IPS-20b (cell line): ENCODE measurements around the gene AAR2.
A peak's percentile ranks its signal among the peaks of the same experiment; 100 is the strongest.

Source experiments
- H3K27ac ChIP-seq: one replicate; pipeline ENCODE4 v1.5.1; 2013; ENCODE audit warnings: low read length
- H3K27me3 ChIP-seq: 2 replicates; pipeline ENCODE4 v1.6.1; 2013; ENCODE audit warnings: mild to moderate bottlenecking, low read length, inconsistent platforms; ENCODE audit not compliant: insufficient read depth
- H3K36me3 ChIP-seq: 2 replicates; pipeline ENCODE4 v1.6.1; 2013; ENCODE audit warnings: low read depth, mild to moderate bottlenecking, inconsistent platforms, low read length, moderate library complexity; ENCODE audit not compliant: insufficient read depth
- H3K4me1 ChIP-seq: 2 replicates; pipeline ENCODE4 v1.6.1; 2013; ENCODE audit warnings: mild to moderate bottlenecking, control low read depth, inconsistent platforms, low read length, moderate library complexity; ENCODE audit not compliant: insufficient read depth
- H3K4me3 ChIP-seq: 2 replicates; pipeline ENCODE4 v1.5.1; 2013; ENCODE audit warnings: mild to moderate bottlenecking, low read length, inconsistent platforms
- H3K9ac ChIP-seq: 2 replicates; pipeline ENCODE4 v1.6.1; 2013; ENCODE audit warnings: low read depth, mild to moderate bottlenecking, inconsistent platforms, low read length, moderate library complexity
- H3K9me3 ChIP-seq: 2 replicates; pipeline ENCODE4 v1.6.1; 2013; ENCODE audit warnings: mild to moderate bottlenecking, low read depth, low read length, inconsistent platforms; ENCODE audit not compliant: insufficient read depth

Gene AAR2

GRCh38 chr20:36264426-36265246, 28.4 kb downstream of the AAR2 start:
- no peak overlapping the region for H3K27ac ChIP-seq
- H3K36me3 ChIP-seq: no peaks in the 10 kb centered on the region
- H3K27me3 ChIP-seq: no peaks in the 10 kb centered on the region
- H3K4me1 ChIP-seq: no peaks in the 10 kb centered on the region
- no peaks in the 10 kb centered on the region for H3K9me3 ChIP-seq
- H3K9ac ChIP-seq: no peak overlapping the region
- no peak overlapping the region for H3K4me3 ChIP-seq

DNA sequence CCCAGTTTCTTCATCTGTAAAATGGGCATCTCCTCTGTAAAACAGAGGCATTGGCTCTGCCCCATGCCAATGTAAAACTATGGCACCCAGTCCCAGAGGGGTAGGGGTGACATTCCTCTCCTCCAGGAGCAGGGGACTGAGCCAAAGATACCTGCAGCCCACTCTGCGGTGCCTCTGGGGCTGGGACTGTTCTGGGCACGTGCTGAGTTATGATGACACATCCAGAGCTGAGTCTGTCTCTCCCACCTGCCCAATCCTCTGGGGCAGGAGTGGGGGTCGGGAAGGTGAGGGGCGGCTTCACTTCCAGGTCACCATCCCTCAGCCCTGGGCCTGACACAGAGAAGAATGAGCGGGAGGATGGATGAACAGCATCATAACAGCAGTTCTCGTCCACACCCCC, 29.9 kb downstream of the AAR2 start:
- H3K9ac ChIP-seq: no peak overlapping the region
- no peak overlapping the region for H3K27ac ChIP-seq
- no peaks in the 10 kb centered on the region for H3K4me1 ChIP-seq
- H3K36me3 ChIP-seq: no peaks in the 10 kb centered on the region
- no peaks in the 10 kb centered on the region for H3K27me3 ChIP-seq
- no peak overlapping the region for H3K4me3 ChIP-seq
- H3K9me3 ChIP-seq: no peaks in the 10 kb centered on the region

- no peaks in the 10 kb centered on the region for H3K9me3 ChIP-seq
- H3K27me3 ChIP-seq: no peaks in the 10 kb centered on the region
- H3K4me3 ChIP-seq: no peak overlapping the region
- H3K4me1 ChIP-seq: no peaks in the 10 kb centered on the region
- no peak overlapping the region for H3K9ac ChIP-seq
- no peak overlapping the region for H3K27ac ChIP-seq
- no peaks in the 10 kb centered on the region for H3K36me3 ChIP-seq
Observed at GRCh38 chr20:36267605-36268381, 31.5 kb downstream of the AAR2 start.

GRCh38 chr20:36268440-36269342, 32.4 kb downstream of the AAR2 start:
- H3K27ac ChIP-seq: no peak overlapping the region

GRCh38 chr20:36269507-36269906, 33.2 kb downstream of the AAR2 start:
- Histone ChIP-seq H3K9me3 (no peaks in the 10 kb centered on the region), H3K9ac (no peak overlapping the region), H3K36me3 (no peaks in the 10 kb centered on the region), H3K27me3 (no peaks in the 10 kb centered on the region), H3K27ac (no peak overlapping the region), H3K4me3 (no peak overlapping the region), H3K4me1 (peaks cover 8% of the 10 kb centered on the region; the same call in 1 of the 2 replicates)

More at GRCh38 chr20:36268440-36269342, 32.4 kb downstream of the AAR2 start:
- H3K36me3 ChIP-seq: no peaks in the 10 kb centered on the region
- no peak overlapping the region for H3K9ac ChIP-seq
- H3K27me3 ChIP-seq: no peaks in the 10 kb centered on the region
- no peak overlapping the region for H3K4me3 ChIP-seq
- no peaks in the 10 kb centered on the region for H3K9me3 ChIP-seq
- H3K4me1 ChIP-seq: peaks cover 1% of the 10 kb centered on the region; the same call in 1 of the 2 replicates

DNA sequence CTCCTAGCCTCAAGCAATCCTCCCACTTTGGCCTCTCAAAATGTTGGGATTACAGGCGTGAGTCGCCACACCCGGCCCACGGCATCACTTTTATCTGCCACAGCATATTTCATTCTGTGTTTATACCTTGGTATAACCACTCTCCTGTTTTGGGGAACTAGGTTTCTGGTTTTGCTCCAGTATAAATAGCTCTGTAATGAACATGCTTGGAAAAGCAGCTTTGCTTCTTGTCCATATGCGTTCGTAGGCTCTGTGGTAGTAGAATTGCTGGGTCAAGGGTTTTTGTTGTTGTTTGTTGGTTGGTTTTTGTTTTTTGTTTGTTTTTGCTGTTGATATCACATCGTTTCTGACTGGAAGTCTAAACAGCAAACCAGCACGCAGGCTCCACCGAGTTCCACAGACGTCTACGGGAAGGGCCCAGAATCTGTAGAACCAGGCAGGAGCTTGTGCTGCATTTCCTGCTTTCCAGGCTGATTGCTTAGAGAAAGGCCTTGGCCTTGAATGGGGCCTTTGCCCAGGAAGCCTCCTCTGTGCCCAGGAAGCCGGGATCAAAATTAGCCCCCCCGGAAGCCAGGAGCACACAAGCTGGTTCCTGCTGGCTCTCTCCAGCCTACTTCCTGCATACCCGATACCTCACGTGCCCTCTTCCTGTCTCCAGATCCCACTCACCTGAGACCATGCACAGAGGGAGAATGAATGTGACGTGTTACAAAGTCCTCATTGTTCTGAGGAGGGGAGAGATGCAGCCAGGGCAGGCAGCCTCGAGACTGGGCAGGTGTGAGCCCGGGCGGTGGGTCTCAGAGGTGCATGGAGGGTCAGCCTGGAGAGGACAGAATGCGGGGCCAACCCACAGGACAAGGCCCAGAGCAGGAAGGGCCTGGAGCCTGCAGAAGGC, 34.7 kb downstream of the AAR2 start:
- Histone ChIP-seq H3K27me3 (no peaks in the 10 kb centered on the region), H3K27ac (no peak overlapping the region), H3K36me3 (no peaks in the 10 kb centered on the region), H3K9me3 (no peaks in the 10 kb centered on the region), H3K4me1 (peaks cover 8% of the 10 kb centered on the region; the same call in 1 of the 2 replicates), H3K9ac (0 out of 2 replicates have a peak overlapping the region, but pooled peaks have one; percentile 16), H3K4me3 (no peak overlapping the region)

DNA sequence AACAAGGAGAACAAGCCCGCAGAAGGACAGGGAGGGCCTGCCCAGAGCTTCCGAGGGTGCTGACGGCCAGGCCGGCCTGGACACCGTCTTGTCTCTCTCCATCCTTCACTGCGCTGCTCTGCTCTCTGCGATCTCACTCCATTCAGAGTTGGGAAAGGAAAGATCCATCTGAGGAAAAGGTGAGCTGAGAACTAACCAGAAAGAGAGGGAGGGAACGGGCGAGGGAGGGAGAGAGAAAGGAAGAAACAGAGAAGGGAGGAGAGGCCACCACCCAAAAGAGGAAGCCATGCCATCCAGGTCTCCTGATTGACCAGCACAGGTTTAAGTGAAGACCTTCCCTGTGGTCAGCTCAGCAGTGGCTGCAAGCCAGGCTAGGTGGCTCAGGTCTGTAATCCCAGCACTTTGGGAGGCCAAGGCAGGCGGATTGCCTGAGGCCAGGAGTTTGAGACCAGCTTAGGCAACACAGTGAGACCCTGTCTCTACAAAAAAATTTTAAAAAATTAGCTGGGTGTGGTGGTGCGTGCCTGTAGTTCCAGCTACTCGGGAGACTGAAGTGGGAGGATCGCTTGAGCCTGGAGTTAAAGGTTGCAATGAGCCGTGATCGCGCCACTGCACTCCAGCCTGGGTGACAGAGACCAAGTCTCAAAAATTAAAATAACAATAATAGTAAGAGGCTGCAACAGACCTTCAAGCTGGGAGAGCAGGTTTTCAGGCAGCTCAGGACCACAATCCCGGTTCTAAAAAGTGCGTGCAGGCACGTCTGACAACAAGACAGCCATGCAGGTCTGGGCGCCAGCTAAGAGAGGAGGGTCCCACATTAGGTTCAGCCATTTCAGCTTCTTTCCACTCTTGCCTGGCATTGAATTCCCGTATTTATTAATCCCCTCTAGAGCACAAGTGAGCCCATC, 35.6 kb downstream of the AAR2 start:
- no peak overlapping the region for H3K4me3 ChIP-seq
- H3K27ac ChIP-seq: no peak overlapping the region
- peaks cover 8% of the 10 kb centered on the region; the same call in 1 of the 2 replicates for H3K4me1 ChIP-seq
- no peaks in the 10 kb centered on the region for H3K36me3 ChIP-seq
- H3K9me3 ChIP-seq: no peaks in the 10 kb centered on the region
- no peaks in the 10 kb centered on the region for H3K27me3 ChIP-seq
- no peak overlapping the region for H3K9ac ChIP-seq

DNA sequence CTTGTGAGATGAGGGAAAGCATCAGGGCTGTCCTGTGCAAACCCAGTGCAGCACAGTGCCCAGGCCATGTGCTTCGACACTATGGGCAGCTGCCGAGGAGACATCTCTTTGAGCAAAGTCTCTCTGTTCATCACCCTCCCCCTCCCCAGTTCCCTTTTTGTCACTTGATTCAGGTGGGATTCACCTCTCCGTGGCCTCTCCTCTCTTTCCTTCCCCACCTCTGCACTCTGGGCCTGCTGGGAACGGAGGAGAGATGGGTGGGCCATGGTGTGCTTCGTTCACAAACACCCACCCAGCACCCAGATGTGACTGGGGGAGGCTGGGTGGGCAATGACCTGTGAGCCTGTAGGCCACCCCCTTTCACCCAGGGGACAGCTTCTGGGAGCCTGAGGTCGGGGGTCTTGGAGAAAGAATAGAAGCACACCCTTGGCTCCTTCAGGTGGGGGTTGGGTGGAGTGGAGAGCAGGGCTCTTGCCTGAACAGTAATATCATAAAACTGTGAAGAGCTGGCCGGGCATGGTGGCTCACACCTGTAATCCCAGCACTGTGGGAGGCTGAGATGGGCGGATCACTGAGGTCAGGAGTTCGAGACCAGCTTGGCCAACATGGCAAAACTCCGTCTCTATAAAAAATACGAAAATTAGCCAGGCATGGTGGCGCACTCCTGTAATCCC, 36.4 kb downstream of the AAR2 start:
- Histone ChIP-seq H3K27ac (no peak overlapping the region), H3K9me3 (no peaks in the 10 kb centered on the region), H3K27me3 (no peaks in the 10 kb centered on the region), H3K4me1 (peaks cover 8% of the 10 kb centered on the region; the same call in 1 of the 2 replicates), H3K36me3 (no peaks in the 10 kb centered on the region), H3K4me3 (no peak overlapping the region), H3K9ac (no peak overlapping the region)

DNA sequence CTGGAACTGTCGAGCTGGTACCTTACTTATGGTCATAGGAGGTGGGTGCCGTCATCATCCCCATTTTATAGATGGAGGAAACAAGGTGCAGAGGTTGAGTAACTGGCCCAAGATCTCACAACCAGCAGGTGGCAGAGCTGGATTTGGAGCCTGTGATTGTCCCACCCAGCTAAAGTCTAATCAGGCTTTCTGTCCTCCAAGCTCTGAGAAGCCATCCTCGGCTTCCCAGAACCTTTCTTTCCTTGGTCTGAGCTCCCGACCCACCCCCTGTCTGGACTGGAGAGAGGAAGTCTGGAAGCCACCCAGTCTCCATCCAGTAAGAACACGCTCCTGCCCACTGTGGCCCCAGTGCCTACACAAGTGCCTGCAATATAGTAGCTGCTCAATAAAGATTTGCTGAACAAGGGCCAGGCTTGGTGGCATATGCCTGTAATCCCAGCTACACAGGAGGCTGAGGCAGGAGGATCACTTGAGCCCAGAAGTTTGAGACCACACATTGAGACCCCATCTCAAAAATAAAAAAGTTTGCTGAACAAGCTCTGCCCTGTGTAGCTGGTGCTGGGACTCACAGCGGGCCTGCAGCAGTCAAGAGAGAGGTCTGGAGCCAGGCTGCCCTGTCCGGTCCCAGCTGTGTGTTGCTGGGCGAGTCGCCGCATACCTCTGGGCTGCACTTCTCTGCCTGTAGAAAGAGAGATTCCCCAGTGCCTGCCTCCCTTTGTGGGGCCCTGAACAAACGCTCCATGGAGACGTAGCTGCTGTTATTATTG, 37.3 kb downstream of the AAR2 start:
- H3K27me3 ChIP-seq: no peaks in the 10 kb centered on the region

More for the DNA sequence above, 37.3 kb downstream of the AAR2 start:
- Histone ChIP-seq H3K36me3 (no peaks in the 10 kb centered on the region), H3K9me3 (no peaks in the 10 kb centered on the region), H3K4me1 (peaks cover 8% of the 10 kb centered on the region; the same call in 1 of the 2 replicates), H3K4me3 (no peak overlapping the region), H3K9ac (no peak overlapping the region), H3K27ac (no peak overlapping the region)
